Measurements from ENCODE around the gene CBLC.

DNA sequence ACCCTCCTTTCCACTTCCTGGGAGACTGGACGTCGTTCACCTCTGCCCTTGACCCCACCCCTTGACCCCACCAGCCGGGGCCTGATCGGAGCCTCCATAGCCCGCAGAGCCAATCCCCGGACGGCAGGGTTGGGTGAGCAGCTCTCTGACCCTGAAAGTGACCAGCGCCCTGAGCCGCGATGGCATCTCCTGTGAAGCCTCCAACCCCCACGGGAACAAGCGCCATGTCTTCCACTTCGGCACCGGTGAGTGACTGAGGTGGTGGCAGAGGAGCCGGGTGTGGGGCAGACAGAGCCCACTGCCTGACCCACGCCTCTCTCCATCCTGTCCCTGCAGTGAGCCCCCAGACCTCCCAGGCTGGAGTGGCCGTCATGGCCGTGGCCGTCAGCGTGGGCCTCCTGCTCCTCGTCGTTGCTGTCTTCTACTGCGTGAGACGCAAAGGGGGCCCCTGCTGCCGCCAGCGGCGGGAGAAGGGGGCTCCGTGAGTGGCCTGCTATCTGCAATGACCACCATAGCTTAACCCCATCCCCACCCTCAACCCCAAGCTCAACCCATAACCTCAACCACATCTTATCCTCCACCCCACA lies 41.6 kb downstream of the CBLC start:
- no peak for TF ChIP-seq GATA2 (IDR thresholded peaks at IDR 0.05; ENCODE audit: low read depth, low read length)
- no peak for TF ChIP-seq GATA3 (IDR thresholded peaks at IDR 0.05; ENCODE audit: low read depth, low read length)

Measured in SH-SY5Y (cell line).